Activated naive CD8-positive, alpha-beta T cell treated with anti-CD3 and anti-CD28 coated beads, Interleukin-2, amount 50 U/mL, for 16 hours (primary cell): Measurements from ENCODE around the gene NAT14.
A peak's percentile ranks its signal among the peaks of the same experiment; 100 is the strongest.

Experiments used
- DNase-seq: peaks from one replicate; pipeline ENCODE4 v3.0.0-alpha.2; 2020; ENCODE audit warnings: low read depth, low spot score

Gene NAT14

GRCh38 chr19:55471266-55471665, 13.7 kb upstream of the NAT14 start:
- no peak for DNase-seq

- DNase-seq, result no peak
These were observed 12.5 kb upstream of the NAT14 start for GRCh38 chr19:55472463-55472862.

GRCh38 chr19:55473225-55474012, 11.6 kb upstream of the NAT14 start:
- no peak for DNase-seq

GRCh38 chr19:55474269-55475265, 10.4 kb upstream of the NAT14 start:
- DNase-seq, result no peak

GRCh38 chr19:55476100-55476775, 8.8 kb upstream of the NAT14 start, which contains the start of gene ZNF628:
TSS of gene ZNF628 (plus strand) at chr19:55476617. CDS start at chr19:55479911, 3,294 bp downstream.
- peak; percentile 99 for DNase-seq

- DNase-seq, result no peak
These were observed 7.1 kb upstream of the NAT14 start for GRCh38 chr19:55477905-55478304.

GRCh38 chr19:55478364-55478763, 6.6 kb upstream of the NAT14 start:
- DNase-seq, result no peak

- DNase-seq, result no peak
These were observed 5.9 kb upstream of the NAT14 start for GRCh38 chr19:55479045-55479444.

GRCh38 chr19:55479451-55480230, 5.3 kb upstream of the NAT14 start:
- no peak for DNase-seq

- DNase-seq, result no peak
These were observed 3.7 kb upstream of the NAT14 start for GRCh38 chr19:55481148-55481793.

- no peak for DNase-seq
These were observed 3.2 kb upstream of the NAT14 start for GRCh38 chr19:55481794-55482155.

GRCh38 chr19:55482156-55482961, 2.6 kb upstream of the NAT14 start:
- DNase-seq, result no peak

- DNase-seq, result no peak
These were observed 1.9 kb upstream of the NAT14 start for GRCh38 chr19:55482967-55483705.

GRCh38 chr19:55483706-55484592, 1.0 kb upstream of the NAT14 start:
- DNase-seq, result no peak

GRCh38 chr19:55485439-55486011, 537 bp downstream of the NAT14 start:
- DNase-seq, result no peak

- DNase-seq, result no peak
These were observed 1.3 kb downstream of the NAT14 start for GRCh38 chr19:55486043-55486970.
